ENCODE data around the gene UBE2V1.

GRCh38 chr20:50056951-50057713 lies 55.8 kb downstream of the UBE2V1 start:
- TF ChIP-seq, protein P1, sequence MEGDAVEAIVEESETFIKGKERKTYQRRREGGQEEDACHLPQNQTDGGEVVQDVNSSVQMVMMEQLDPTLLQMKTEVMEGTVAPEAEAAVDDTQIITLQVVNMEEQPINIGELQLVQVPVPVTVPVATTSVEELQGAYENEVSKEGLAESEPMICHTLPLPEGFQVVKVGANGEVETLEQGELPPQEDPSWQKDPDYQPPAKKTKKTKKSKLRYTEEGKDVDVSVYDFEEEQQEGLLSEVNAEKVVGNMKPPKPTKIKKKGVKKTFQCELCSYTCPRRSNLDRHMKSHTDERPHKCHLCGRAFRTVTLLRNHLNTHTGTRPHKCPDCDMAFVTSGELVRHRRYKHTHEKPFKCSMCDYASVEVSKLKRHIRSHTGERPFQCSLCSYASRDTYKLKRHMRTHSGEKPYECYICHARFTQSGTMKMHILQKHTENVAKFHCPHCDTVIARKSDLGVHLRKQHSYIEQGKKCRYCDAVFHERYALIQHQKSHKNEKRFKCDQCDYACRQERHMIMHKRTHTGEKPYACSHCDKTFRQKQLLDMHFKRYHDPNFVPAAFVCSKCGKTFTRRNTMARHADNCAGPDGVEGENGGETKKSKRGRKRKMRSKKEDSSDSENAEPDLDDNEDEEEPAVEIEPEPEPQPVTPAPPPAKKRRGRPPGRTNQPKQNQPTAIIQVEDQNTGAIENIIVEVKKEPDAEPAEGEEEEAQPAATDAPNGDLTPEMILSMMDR (IDR thresholded peaks at IDR 0.05; ENCODE audit: poor library complexity) = no peak
- no peak for TF ChIP-seq EZH2 (IDR thresholded peaks at IDR 0.05; ENCODE audit: borderline replicate concordance)
